PFSK-1 (cell line): Measurements from ENCODE around the gene PIEZO2.

Experiments used
- FOXP2 ChIP-seq: optimal IDR thresholded peaks from 2 replicates; pipeline ENCODE3; 2011; ENCODE audit warnings: borderline replicate concordance, control low read depth, inconsistent platforms; ENCODE audit not compliant: insufficient read depth; ENCODE audit errors: extremely low read length, extremely low read depth
- POLR2AphosphoS5 ChIP-seq: IDR thresholded peaks from 2 replicates; pipeline ENCODE4 v1.6.1; 2012; ENCODE audit warnings: low read depth, mild to moderate bottlenecking, control low read depth, low read length, moderate library complexity
- REST ChIP-seq, 2 experiments: IDR thresholded peaks; 2 replicates each; pipeline versions ENCODE4 v1.6.1 to v1.8.0; 2011 to 2012; ENCODE audit warnings: low read depth in 2 of 2, low read length in 2 of 2, control low read depth in 1 of 2, inconsistent platforms in 1 of 2, mild to moderate bottlenecking in 1 of 2, moderate library complexity in 1 of 2; ENCODE audit not compliant: insufficient read depth in 1 of 2
- SIN3A ChIP-seq: IDR thresholded peaks from 2 replicates; pipeline ENCODE4 v1.6.1; 2012; ENCODE audit warnings: mild to moderate bottlenecking, low read length, moderate library complexity, borderline replicate concordance; ENCODE audit not compliant: insufficient read depth
- TAF1 ChIP-seq: IDR thresholded peaks from 2 replicates; pipeline ENCODE4 v1.6.1; 2012; ENCODE audit warnings: low read length, control low read depth, borderline replicate concordance; ENCODE audit not compliant: insufficient read depth

PIEZO2 gene

GRCh38 chr18:11134940-11135339 is 14.4 kb downstream of the PIEZO2 start:
- TF ChIP-seq SIN3A, result no peak

- TF ChIP-seq REST (IDR thresholded peaks at IDR 0.05; ENCODE audit: insufficient read depth in 1 of 2, low read depth in 2 of 2, low read length in 2 of 2) (no peak), FOXP2 (no peak), TAF1 (no peak), POLR2AphosphoS5 (no peak), SIN3A (no peak)
These were observed 23.7 kb downstream of the PIEZO2 start for GRCh38 chr18:11125492-11126315.

GRCh38 chr18:11124054-11124453 is 25.3 kb downstream of the PIEZO2 start:
- TF ChIP-seq FOXP2 (no peak), SIN3A (no peak), REST (IDR thresholded peaks at IDR 0.05; ENCODE audit: insufficient read depth in 1 of 2, low read depth in 2 of 2, low read length in 2 of 2) (no peak), TAF1 (no peak), POLR2AphosphoS5 (no peak)

GRCh38 chr18:11121443-11121849 is 27.9 kb downstream of the PIEZO2 start:
- TF ChIP-seq REST (IDR thresholded peaks at IDR 0.05; ENCODE audit: insufficient read depth in 1 of 2, low read depth in 2 of 2, low read length in 2 of 2), result no peak
- TF ChIP-seq TAF1, result no peak
- no peak for TF ChIP-seq SIN3A
- TF ChIP-seq FOXP2, result no peak
- TF ChIP-seq POLR2AphosphoS5, result no peak

- TF ChIP-seq TAF1 (no peak), REST (IDR thresholded peaks at IDR 0.05; ENCODE audit: insufficient read depth in 1 of 2, low read depth in 2 of 2, low read length in 2 of 2) (no peak), SIN3A (no peak), POLR2AphosphoS5 (no peak), FOXP2 (no peak)
These were observed 29.3 kb downstream of the PIEZO2 start for GRCh38 chr18:11119959-11120587.
